ENCODE data around the gene MYRFL. TPM values are rescaled to one million over a fixed set of nuclear protein-coding genes. Genes with fewer than 3 reads are reported as not detected.

MYRFL gene
- total RNA-seq, 1 donor from 2014 or later: not detected

- DNase-seq (ENCODE audit: low read depth): no peak
- H3K4me3 ChIP-seq (ENCODE audit: low read depth, low read length): no peak overlapping the region
- no peak for TF ChIP-seq CTCF (conservative IDR thresholded peaks at IDR 0.05; ENCODE audit: low read depth, low read length)
These were observed 85.7 kb downstream of the MYRFL start for GRCh38 chr12:69910694-69911093.

- no peak for TF ChIP-seq CTCF (conservative IDR thresholded peaks at IDR 0.05; ENCODE audit: low read depth, low read length)
- DNase-seq (ENCODE audit: low read depth): no peak
- no peak overlapping the region for H3K4me3 ChIP-seq (ENCODE audit: low read depth, low read length)
These were observed 88.5 kb downstream of the MYRFL start for GRCh38 chr12:69913526-69913925.

GRCh38 chr12:69915964-69916363 lies 90.9 kb downstream of the MYRFL start:
- DNase-seq (ENCODE audit: low read depth): no peak
- TF ChIP-seq CTCF (conservative IDR thresholded peaks at IDR 0.05; ENCODE audit: low read depth, low read length): no peak
- no peak overlapping the region for H3K4me3 ChIP-seq (ENCODE audit: low read depth, low read length)

GRCh38 chr12:69916544-69917235 lies 91.7 kb downstream of the MYRFL start:
- DNase-seq (ENCODE audit: low read depth): no peak
- H3K4me3 ChIP-seq (ENCODE audit: low read depth, low read length): no peak overlapping the region
- no peak for TF ChIP-seq CTCF (conservative IDR thresholded peaks at IDR 0.05; ENCODE audit: low read depth, low read length)

GRCh38 chr12:69918287-69918686 lies 93.3 kb downstream of the MYRFL start:
- no peak for DNase-seq (ENCODE audit: low read depth)
- no peak for TF ChIP-seq CTCF (conservative IDR thresholded peaks at IDR 0.05; ENCODE audit: low read depth, low read length)
- H3K4me3 ChIP-seq (ENCODE audit: low read depth, low read length): no peak overlapping the region

- no peak for TF ChIP-seq CTCF (conservative IDR thresholded peaks at IDR 0.05; ENCODE audit: low read depth, low read length)
- DNase-seq (ENCODE audit: low read depth): no peak
- no peak overlapping the region for H3K4me3 ChIP-seq (ENCODE audit: low read depth, low read length)
These were observed 94.5 kb downstream of the MYRFL start for GRCh38 chr12:69919495-69919894.

GRCh38 chr12:69921831-69922230 lies 96.8 kb downstream of the MYRFL start:
- no peak for TF ChIP-seq CTCF (conservative IDR thresholded peaks at IDR 0.05; ENCODE audit: low read depth, low read length)
- no peak for DNase-seq (ENCODE audit: low read depth)
- no peak overlapping the region for H3K4me3 ChIP-seq (ENCODE audit: low read depth, low read length)
